ENCODE measurements around the gene PTPRJ. TPM values are rescaled to one million over a fixed set of nuclear protein-coding genes. Genes with fewer than 3 reads are reported as not detected.
A peak's percentile ranks its signal among the peaks of the same experiment; 100 is the strongest.

Gene PTPRJ
- total RNA-seq, 2 donors from 2014 or later = 33.2 to 83.9 TPM

- H3K9me3 ChIP-seq (ENCODE audit: control insufficient read depth, low read length, poor library complexity, severe bottlenecking) = no peaks in the 10 kb centered on the region
- no peak for ATAC-seq
- Mint-ChIP-seq H3K4me1 (peaks cover 31% of the 10 kb centered on the region), H3K4me3 (no peak overlapping the region), H3K27ac (no peak overlapping the region), H3K36me3 (ENCODE audit: low read depth) (no peaks in the 10 kb centered on the region), H3K27me3 (no peaks in the 10 kb centered on the region)
- DNase-seq = no peak
Measured at GRCh38 chr11:47994417-47994816, 14.1 kb downstream of the PTPRJ start.

GRCh38 chr11:47995360-47995769 is 15.0 kb downstream of the PTPRJ start:
- Mint-ChIP-seq H3K4me1 (peaks cover 32% of the 10 kb centered on the region), H3K36me3 (ENCODE audit: low read depth) (no peaks in the 10 kb centered on the region), H3K27ac (peak overlapping the region; percentile 73), H3K4me3 (no peak overlapping the region), H3K27me3 (no peaks in the 10 kb centered on the region)
- no peaks in the 10 kb centered on the region for H3K9me3 ChIP-seq (ENCODE audit: control insufficient read depth, low read length, poor library complexity, severe bottlenecking)
- no peak for DNase-seq
- ATAC-seq = no peak

- H3K9me3 ChIP-seq (ENCODE audit: control insufficient read depth, low read length, poor library complexity, severe bottlenecking) = no peaks in the 10 kb centered on the region
- Mint-ChIP-seq H3K36me3 (ENCODE audit: low read depth) (no peaks in the 10 kb centered on the region), H3K27ac (peak overlapping the region; percentile 97), H3K4me1 (peaks cover 38% of the 10 kb centered on the region), H3K27me3 (no peaks in the 10 kb centered on the region), H3K4me3 (no peak overlapping the region)
- DNase-seq (no peak), ATAC-seq (no peak)
Measured at GRCh38 chr11:47997063-47998053, 17.0 kb downstream of the PTPRJ start.

DNA sequence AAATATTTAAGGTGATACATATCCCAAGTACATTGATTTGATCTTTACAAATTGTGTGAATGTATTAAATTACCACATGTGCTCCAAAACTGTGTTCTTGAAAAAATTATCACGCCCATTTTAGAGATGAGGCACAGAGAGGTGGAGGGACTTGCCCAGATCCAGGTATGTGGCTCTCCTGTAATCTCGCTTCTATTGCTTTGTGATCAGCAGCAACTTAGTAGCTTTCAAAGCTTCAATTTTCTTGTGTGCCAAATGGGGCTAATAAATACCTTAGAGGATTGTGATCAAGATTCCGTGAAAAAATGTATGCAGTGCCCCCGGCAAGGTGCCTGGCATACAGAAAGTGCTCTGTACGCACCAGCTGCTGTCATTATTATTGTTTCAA is 18.0 kb downstream of the PTPRJ start:
- DNase-seq (no peak), ATAC-seq (no peak)
- Mint-ChIP-seq H3K27me3 (no peaks in the 10 kb centered on the region), H3K4me3 (peak overlapping the region; percentile 19), H3K27ac (peak overlapping the region; percentile 97), H3K4me1 (peaks cover 41% of the 10 kb centered on the region), H3K36me3 (ENCODE audit: low read depth) (no peaks in the 10 kb centered on the region)
- no peaks in the 10 kb centered on the region for H3K9me3 ChIP-seq (ENCODE audit: control insufficient read depth, low read length, poor library complexity, severe bottlenecking)

- ATAC-seq = no peak
- Mint-ChIP-seq H3K27ac (peak overlapping the region; percentile 97), H3K27me3 (no peaks in the 10 kb centered on the region), H3K36me3 (ENCODE audit: low read depth) (no peaks in the 10 kb centered on the region), H3K4me3 (peak overlapping the region; percentile 19), H3K4me1 (peaks cover 41% of the 10 kb centered on the region)
- no peak for DNase-seq
- no peaks in the 10 kb centered on the region for H3K9me3 ChIP-seq (ENCODE audit: control insufficient read depth, low read length, poor library complexity, severe bottlenecking)
Measured at GRCh38 chr11:47998733-47999359, 18.5 kb downstream of the PTPRJ start.

- Mint-ChIP-seq H3K27ac (peak overlapping the region; percentile 97), H3K4me1 (peaks cover 51% of the 10 kb centered on the region), H3K4me3 (no peak overlapping the region), H3K36me3 (ENCODE audit: low read depth) (peaks cover under 1% of the 10 kb centered on the region), H3K27me3 (no peaks in the 10 kb centered on the region)
- no peak for DNase-seq
- ATAC-seq = no peak
- no peaks in the 10 kb centered on the region for H3K9me3 ChIP-seq (ENCODE audit: control insufficient read depth, low read length, poor library complexity, severe bottlenecking)
Measured at GRCh38 chr11:48000432-48000831, 20.1 kb downstream of the PTPRJ start.

DNA sequence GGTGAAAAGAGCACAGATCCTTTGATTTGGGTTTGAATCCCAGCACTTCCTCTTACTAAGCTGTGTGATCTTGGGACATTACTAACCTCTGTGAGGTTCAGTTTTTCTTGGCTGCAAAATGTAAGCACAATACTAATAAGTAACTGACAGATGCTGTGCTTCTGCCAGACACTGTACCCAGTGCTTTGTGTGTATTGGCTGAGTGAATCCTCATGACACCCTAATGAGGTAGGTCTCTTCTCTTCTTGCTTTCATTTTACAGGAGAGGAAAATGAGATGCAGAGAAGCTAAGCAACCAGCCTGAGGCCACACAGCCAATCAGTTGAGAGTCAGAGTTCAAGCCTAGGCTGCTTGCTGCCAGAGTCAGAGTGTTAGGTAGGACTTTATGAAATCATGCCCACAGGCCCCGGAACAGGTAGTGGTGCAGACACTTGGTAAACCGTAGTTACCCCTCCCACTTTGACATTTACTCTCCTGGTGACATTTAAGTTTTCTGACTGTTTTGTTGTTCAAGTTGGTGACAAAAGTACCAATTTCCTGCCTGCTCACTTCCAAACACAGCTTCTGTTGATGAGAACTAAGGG is 21.2 kb downstream of the PTPRJ start:
- H3K4me1 Mint-ChIP-seq = peaks cover 59% of the 10 kb centered on the region
- H3K27me3 Mint-ChIP-seq = no peaks in the 10 kb centered on the region
- DNase-seq = peak; percentile 55 to 72 (median 67)
- no peaks in the 10 kb centered on the region for H3K9me3 ChIP-seq (ENCODE audit: control insufficient read depth, low read length, poor library complexity, severe bottlenecking)
- peak overlapping the region; percentile 81 for H3K4me3 Mint-ChIP-seq
- peaks cover 2% of the 10 kb centered on the region for H3K36me3 Mint-ChIP-seq (ENCODE audit: low read depth)
- peak; percentile 94 for ATAC-seq
- H3K27ac Mint-ChIP-seq = peak overlapping the region; percentile 97

- ATAC-seq (no peak), DNase-seq (no peak)
- peaks cover 2% of the 10 kb centered on the region for H3K36me3 Mint-ChIP-seq (ENCODE audit: low read depth)
- H3K9me3 ChIP-seq (ENCODE audit: control insufficient read depth, low read length, poor library complexity, severe bottlenecking) = no peaks in the 10 kb centered on the region
- H3K27ac Mint-ChIP-seq = peak overlapping the region; percentile 97
- H3K4me3 Mint-ChIP-seq = peak overlapping the region; percentile 81
- peaks cover 62% of the 10 kb centered on the region for H3K4me1 Mint-ChIP-seq
- H3K27me3 Mint-ChIP-seq = no peaks in the 10 kb centered on the region
Measured at GRCh38 chr11:48002561-48002960, 22.2 kb downstream of the PTPRJ start.

- H3K4me3 Mint-ChIP-seq = peak overlapping the region; percentile 80
- DNase-seq (no peak), ATAC-seq (no peak)
- peak overlapping the region; percentile 99 for H3K27ac Mint-ChIP-seq
- H3K36me3 Mint-ChIP-seq (ENCODE audit: low read depth) = peaks cover 2% of the 10 kb centered on the region
- no peaks in the 10 kb centered on the region for H3K9me3 ChIP-seq (ENCODE audit: control insufficient read depth, low read length, poor library complexity, severe bottlenecking)
- H3K4me1 Mint-ChIP-seq = peaks cover 61% of the 10 kb centered on the region
- no peaks in the 10 kb centered on the region for H3K27me3 Mint-ChIP-seq
Measured at GRCh38 chr11:48003926-48004325, 23.6 kb downstream of the PTPRJ start.

DNA sequence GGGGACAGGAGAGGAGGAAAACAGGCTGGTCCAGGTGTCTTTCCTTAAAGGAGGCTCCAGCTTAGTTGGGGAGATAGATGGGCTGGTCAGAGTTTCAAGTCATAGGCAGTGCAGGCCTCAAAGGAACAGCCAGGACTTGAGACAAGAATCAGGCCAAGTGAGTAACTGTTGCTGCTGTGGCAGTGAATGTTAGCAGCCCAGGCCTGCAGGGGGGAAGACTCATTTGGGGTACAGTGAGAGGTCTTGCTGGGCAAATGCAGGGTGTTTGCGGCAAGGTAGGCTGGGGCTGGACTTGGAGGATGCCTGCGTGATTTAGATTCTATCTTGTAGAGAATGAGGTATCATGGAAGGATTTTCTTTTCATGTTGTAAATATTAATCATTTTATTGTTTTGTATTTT is 24.1 kb downstream of the PTPRJ start:
- H3K4me3 Mint-ChIP-seq = peak overlapping the region; percentile 80
- H3K27ac Mint-ChIP-seq = peak overlapping the region; percentile 99
- DNase-seq (no peak), ATAC-seq (no peak)
- no peaks in the 10 kb centered on the region for H3K27me3 Mint-ChIP-seq
- peaks cover 2% of the 10 kb centered on the region for H3K36me3 Mint-ChIP-seq (ENCODE audit: low read depth)
- H3K9me3 ChIP-seq (ENCODE audit: control insufficient read depth, low read length, poor library complexity, severe bottlenecking) = no peaks in the 10 kb centered on the region
- peaks cover 57% of the 10 kb centered on the region for H3K4me1 Mint-ChIP-seq

DNA sequence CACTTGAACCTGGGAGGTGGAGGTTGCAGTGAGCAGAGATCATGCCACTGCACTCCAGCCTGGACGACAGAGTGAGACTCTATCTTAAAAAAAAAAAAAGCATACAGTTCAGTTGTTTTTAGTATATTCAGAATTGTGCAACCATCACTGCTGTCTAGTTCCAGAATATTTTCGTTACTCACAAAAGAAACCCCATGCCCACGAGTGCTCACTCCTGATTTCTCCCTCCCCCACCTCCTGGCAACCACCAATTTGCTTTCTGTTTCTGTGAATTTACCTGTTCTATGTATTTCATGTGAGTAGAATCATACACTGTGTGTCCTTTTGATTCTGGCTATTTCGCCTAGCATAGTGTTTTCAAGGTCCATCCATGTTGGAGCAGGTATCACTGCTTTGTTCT is 24.8 kb downstream of the PTPRJ start:
- Mint-ChIP-seq H3K27ac (peak overlapping the region; percentile 99), H3K36me3 (ENCODE audit: low read depth) (peaks cover 2% of the 10 kb centered on the region), H3K27me3 (no peaks in the 10 kb centered on the region), H3K4me3 (peak overlapping the region; percentile 90), H3K4me1 (peaks cover 53% of the 10 kb centered on the region)
- no peaks in the 10 kb centered on the region for H3K9me3 ChIP-seq (ENCODE audit: control insufficient read depth, low read length, poor library complexity, severe bottlenecking)
- DNase-seq (no peak), ATAC-seq (no peak)

DNA sequence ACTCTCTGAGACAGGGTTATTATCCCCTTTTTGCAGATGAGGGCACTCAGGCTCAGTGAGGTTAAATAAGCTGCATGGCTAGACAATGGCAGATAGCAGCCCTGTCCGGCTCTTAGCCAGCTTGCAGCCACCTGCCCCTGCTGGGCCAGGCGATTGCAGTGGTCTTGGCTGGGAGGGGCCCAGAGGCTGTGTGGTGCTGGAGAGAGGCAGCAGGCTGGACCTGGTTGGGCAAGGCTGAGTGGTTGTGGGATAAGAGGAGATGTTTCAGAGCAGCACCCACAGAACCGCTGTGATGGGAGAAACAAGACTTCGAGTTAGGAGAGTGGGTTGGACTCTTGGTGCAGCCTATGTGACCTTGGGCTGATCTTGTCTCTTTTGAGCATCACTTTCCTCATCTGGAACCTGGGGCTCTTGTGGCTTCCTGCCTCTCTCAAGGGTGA is 25.5 kb downstream of the PTPRJ start:
- Mint-ChIP-seq H3K27ac (peak overlapping the region; percentile 99), H3K36me3 (ENCODE audit: low read depth) (peaks cover 2% of the 10 kb centered on the region), H3K4me1 (peaks cover 47% of the 10 kb centered on the region), H3K4me3 (peak overlapping the region; percentile 90), H3K27me3 (no peaks in the 10 kb centered on the region)
- H3K9me3 ChIP-seq (ENCODE audit: control insufficient read depth, low read length, poor library complexity, severe bottlenecking) = no peaks in the 10 kb centered on the region
- DNase-seq (no peak), ATAC-seq (no peak)

DNA sequence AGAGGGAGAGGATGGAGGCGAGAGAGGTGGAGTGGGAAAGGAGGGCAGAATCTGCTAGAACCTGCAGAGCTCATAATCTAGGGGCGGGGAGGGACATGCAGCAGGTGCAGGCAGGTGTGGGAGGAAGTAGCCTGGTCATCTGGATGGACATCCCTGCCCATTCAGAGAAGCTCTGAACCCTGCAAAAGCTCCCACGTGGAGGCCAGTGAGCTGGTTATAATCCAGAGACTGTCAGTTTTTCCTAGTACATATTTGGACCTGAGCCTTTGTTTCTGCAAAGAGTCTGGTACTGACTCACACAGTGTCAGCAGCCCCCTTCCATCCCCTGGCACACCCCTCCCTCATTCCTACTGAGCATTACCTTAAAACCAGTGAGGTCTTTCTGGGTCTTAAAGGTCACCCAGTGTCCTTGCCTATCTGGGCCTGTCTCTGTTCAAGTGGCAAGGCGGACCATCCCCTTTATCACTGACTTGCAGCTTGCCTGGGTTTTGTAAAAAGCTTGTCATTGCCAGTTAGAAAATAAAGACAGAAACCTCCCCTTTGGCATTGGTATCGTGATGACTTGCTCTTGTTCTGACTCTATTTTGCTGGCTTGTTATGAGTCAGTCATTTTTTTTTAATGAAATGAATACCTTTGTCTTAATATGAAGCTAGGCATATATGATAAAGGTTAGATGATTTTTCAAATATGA is 26.1 kb downstream of the PTPRJ start:
- Mint-ChIP-seq H3K4me3 (peak overlapping the region; percentile 90), H3K36me3 (ENCODE audit: low read depth) (peaks cover 2% of the 10 kb centered on the region), H3K27ac (peak overlapping the region; percentile 99), H3K4me1 (peaks cover 43% of the 10 kb centered on the region), H3K27me3 (no peaks in the 10 kb centered on the region)
- no peak for ATAC-seq
- DNase-seq = no peak
- H3K9me3 ChIP-seq (ENCODE audit: control insufficient read depth, low read length, poor library complexity, severe bottlenecking) = no peaks in the 10 kb centered on the region
